Liver (tissue), 9 donors: ENCODE data around the gene PDE4D. TPM values are rescaled to one million over a fixed set of nuclear protein-coding genes. Genes with fewer than 3 reads are reported as not detected.

Source experiments
- DNase-seq: peaks from one replicate; pipeline ENCODE4 v3.0.0-alpha.2; 2017; ENCODE audit warnings: low spot score
- H3K27ac ChIP-seq, 2 donors: one replicate each; pipeline ENCODE4 v1.7.0; 2013; ENCODE audit warnings: inconsistent platforms in 2 of 2, low read length in 2 of 2, control low read depth in 1 of 2, low read depth in 1 of 2, mild to moderate bottlenecking in 1 of 2
- H3K27me3 ChIP-seq, 4 donors: one replicate each; pipeline versions ENCODE4 v1.6.1 to v1.7.0; 2013; ENCODE audit warnings: low read length in 3 of 4, inconsistent platforms in 1 of 4, mild to moderate bottlenecking in 1 of 4, moderate library complexity in 1 of 4; ENCODE audit not compliant: control insufficient read depth in 4 of 4, insufficient read depth in 4 of 4
- H3K36me3 ChIP-seq, 4 donors: one replicate each; pipeline versions ENCODE4 v1.6.1 to v1.7.0; 2013; ENCODE audit warnings: low read length in 3 of 4, mild to moderate bottlenecking in 3 of 4, low read depth in 1 of 4, moderate library complexity in 1 of 4; ENCODE audit not compliant: control insufficient read depth in 4 of 4, insufficient read depth in 3 of 4
- H3K4me1 ChIP-seq, 4 donors: one replicate each; pipeline versions ENCODE4 v1.6.1 to v1.7.0; 2013; ENCODE audit warnings: low read length in 3 of 4, mild to moderate bottlenecking in 3 of 4, moderate library complexity in 1 of 4; ENCODE audit not compliant: control insufficient read depth in 4 of 4, insufficient read depth in 4 of 4
- H3K4me3 ChIP-seq, 3 donors: one replicate each; pipeline versions ENCODE4 v1.6.1 to v1.7.0; 2013; ENCODE audit warnings: low read length in 3 of 3, control low read depth in 1 of 3, low read depth in 1 of 3, mild to moderate bottlenecking in 1 of 3
- H3K9ac ChIP-seq, 2 donors: one replicate each; pipeline ENCODE4 v1.7.0; 2013; ENCODE audit warnings: low read length in 2 of 2, mild to moderate bottlenecking in 2 of 2, moderate library complexity in 2 of 2, control low read depth in 1 of 2, low read depth in 1 of 2
- H3K9me3 ChIP-seq, 4 donors: one replicate each; pipeline versions ENCODE4 v1.6.1 to v1.7.0; 2013; ENCODE audit warnings: low read length in 3 of 4; ENCODE audit not compliant: control insufficient read depth in 4 of 4
- ATF3 ChIP-seq: IDR thresholded peaks from 2 replicates; pipeline ENCODE4 v1.6.1; 2016; ENCODE audit warnings: antibody characterized with exemption
- CTCF ChIP-seq: fragments of 150-350 bp; IDR thresholded peaks from 2 replicates; pipeline ENCODE4 v1.5.1; 2017; ENCODE audit warnings: improper control_type of control experiment, low read depth, low read length; ENCODE audit not compliant: missing input control
- EGR1 ChIP-seq, 2 donors: IDR thresholded peaks; 2 replicates each; pipeline ENCODE4 v1.6.1; 2016 to 2018; ENCODE audit warnings: antibody characterized with exemption in 2 of 2, low read depth in 2 of 2
- FOXA1 ChIP-seq: IDR thresholded peaks from 2 replicates; pipeline ENCODE4 v1.6.1; 2016; ENCODE audit warnings: antibody characterized with exemption
- FOXA2 ChIP-seq: IDR thresholded peaks from 2 replicates; pipeline ENCODE4 v1.6.1; 2016; ENCODE audit warnings: antibody characterized with exemption
- HNF4A ChIP-seq, 2 donors: conservative IDR thresholded peaks; 2 replicates each; pipeline ENCODE4 v1.6.1; 2016; ENCODE audit warnings: antibody characterized with exemption in 2 of 2, mild to moderate bottlenecking in 2 of 2
- HNF4G ChIP-seq: IDR thresholded peaks from 2 replicates; pipeline ENCODE4 v1.6.1; 2016; ENCODE audit warnings: antibody characterized with exemption
- JUND ChIP-seq, 2 donors: IDR thresholded peaks; 2 replicates each; pipeline ENCODE4 v1.6.1; 2016; ENCODE audit warnings: antibody characterized with exemption in 2 of 2
- MAX ChIP-seq: IDR thresholded peaks from 2 replicates; pipeline ENCODE4 v1.6.1; 2016; ENCODE audit warnings: antibody characterized with exemption
- NR2F2 ChIP-seq: IDR thresholded peaks from 2 replicates; pipeline ENCODE4 v1.6.1; 2016; ENCODE audit warnings: antibody characterized with exemption
- RAD21 ChIP-seq, 2 donors: IDR thresholded peaks; 2 replicates each; pipeline ENCODE4 v1.6.1; 2016; ENCODE audit warnings: antibody characterized with exemption in 2 of 2, mild to moderate bottlenecking in 2 of 2
- REST ChIP-seq: IDR thresholded peaks from 2 replicates; pipeline ENCODE4 v1.6.1; 2016; ENCODE audit warnings: antibody characterized with exemption, mild to moderate bottlenecking
- RXRA ChIP-seq, 2 donors: IDR thresholded peaks; 2 replicates each; pipeline ENCODE4 v1.6.1; 2017 to 2018; ENCODE audit warnings: antibody characterized with exemption in 2 of 2, mild to moderate bottlenecking in 1 of 2
- SP1 ChIP-seq: IDR thresholded peaks from 2 replicates; pipeline ENCODE4 v1.6.1; 2018; ENCODE audit warnings: antibody characterized with exemption, mild to moderate bottlenecking
- TAF1 ChIP-seq: conservative IDR thresholded peaks from 2 replicates; pipeline ENCODE4 v1.6.1; 2016; ENCODE audit warnings: antibody characterized with exemption, mild to moderate bottlenecking
- YY1 ChIP-seq: IDR thresholded peaks from 2 replicates; pipeline ENCODE4 v1.6.1; 2016; ENCODE audit warnings: antibody characterized with exemption, mild to moderate bottlenecking
- ZBTB33 ChIP-seq: IDR thresholded peaks from 2 replicates; pipeline ENCODE4 v1.6.1; 2016; ENCODE audit warnings: antibody characterized with exemption
- WGBS: extraction: QIAGEN DNeasy Blood & Tissue Kit; methylation state at CpG from one replicate; pipeline ENCODE4 v1.1.7; 2013; 5-methylcytosine and 5-hydroxymethylcytosine counted together
- polyA plus RNA-seq, 2 donors: library from polyadenylated mRNA; stranded (reverse) in 1 of 2; unstranded in 1 of 2; fragments of 200-250 nt in 1 of 2; fragments of >200 nt in 1 of 2; fragmentation: Nextera tagmentation in 1 of 2; extraction: Ambion mirVana in 1 of 2; gene quantifications; one replicate each; pipeline versions ENCODE4 v1.2.1 to v1.2.3, GENCODE V29; 2013 to 2015
- total RNA-seq, 2 donors: library from RNA; depleted of rRNA; stranded (reverse); fragments of >200 nt; gene quantifications; one replicate each; pipeline ENCODE4 v1.2.3, GENCODE V29; 2014
- donor health status: healthy.
- donor health status: healthy.
- donor health status: healthy.
- donor health status: healthy.
- donor health status: healthy.

Gene PDE4D
- total and polyA plus RNA-seq, 4 donors = 0.67 to 11.9 (median 6.5) TPM

- no peak for TF ChIP-seq CTCF
- no peak for TF ChIP-seq FOXA1
- no peak for TF ChIP-seq MAX
- no peaks in the 10 kb centered on the region for H3K4me1 ChIP-seq
- no peak overlapping the region for H3K4me3 ChIP-seq
- H3K27me3 ChIP-seq = no peaks in the 10 kb centered on the region
- no peaks in the 10 kb centered on the region for H3K36me3 ChIP-seq
- no peak overlapping the region for H3K27ac ChIP-seq
- DNase-seq = no peak
- no peak overlapping the region for H3K9ac ChIP-seq
- 0% methylated on average over 1 of the region's 1 CpG for WGBS
- H3K9me3 ChIP-seq = no peaks in the 10 kb centered on the region
These were observed 947.3 kb downstream of the PDE4D start for GRCh38 chr5:58946230-58946629.

- no peak overlapping the region for H3K27ac ChIP-seq
- no peaks in the 10 kb centered on the region for H3K36me3 ChIP-seq
- H3K4me1 ChIP-seq = no peaks in the 10 kb centered on the region
- no peak overlapping the region for H3K9ac ChIP-seq
- no peaks in the 10 kb centered on the region for H3K9me3 ChIP-seq
- DNase-seq = no peak
- H3K4me3 ChIP-seq = no peak overlapping the region
- WGBS = 96% methylated on average over 1 of the region's 1 CpG
- TF ChIP-seq HNF4G = no peak
- no peak for TF ChIP-seq ATF3
- TF ChIP-seq REST = no peak
- TF ChIP-seq HNF4A (conservative IDR thresholded peaks at IDR 0.05) = no peak
- TF ChIP-seq CTCF = no peak
- TF ChIP-seq RAD21 (IDR thresholded peaks at IDR 0.05) = no peak
- no peaks in the 10 kb centered on the region for H3K27me3 ChIP-seq
These were observed 949.3 kb downstream of the PDE4D start for GRCh38 chr5:58944221-58944620.

GRCh38 chr5:58940446-58940845 lies 953.1 kb downstream of the PDE4D start:
- Histone ChIP-seq H3K27me3 (no peaks in the 10 kb centered on the region), H3K27ac (no peak overlapping the region)
- WGBS = 84% methylated on average over 2 of the region's 2 CpGs
- TF ChIP-seq JUND (IDR thresholded peaks at IDR 0.05) = no peak
- no peak for TF ChIP-seq MAX
- no peak for TF ChIP-seq SP1
- TF ChIP-seq YY1 = no peak
- TF ChIP-seq NR2F2 = no peak
- TF ChIP-seq FOXA2 = no peak
- TF ChIP-seq ATF3 = no peak
- TF ChIP-seq TAF1 = no peak
- no peak for TF ChIP-seq ZBTB33
- TF ChIP-seq RXRA (IDR thresholded peaks at IDR 0.05) = no peak
- TF ChIP-seq RAD21 (IDR thresholded peaks at IDR 0.05) = no peak
- TF ChIP-seq HNF4G = no peak
- TF ChIP-seq HNF4A (conservative IDR thresholded peaks at IDR 0.05) = no peak
- TF ChIP-seq EGR1 (IDR thresholded peaks at IDR 0.05; ENCODE audit: low read depth in 2 of 2) = no peak
- no peak for TF ChIP-seq FOXA1

More at GRCh38 chr5:58940446-58940845, 953.1 kb downstream of the PDE4D start:
- no peak for DNase-seq
- Histone ChIP-seq H3K36me3 (no peaks in the 10 kb centered on the region), H3K4me3 (no peak overlapping the region), H3K9me3 (peaks cover 0 to 3% (median 0%) of the 10 kb centered on the region in 4 donors), H3K4me1 (no peaks in the 10 kb centered on the region), H3K9ac (no peak overlapping the region)
